ENCODE data around the gene SERPINB10. TPM values are rescaled to one million over a fixed set of nuclear protein-coding genes. Genes with fewer than 3 reads are reported as not detected.

The SERPINB10 gene
- total and polyA plus RNA-seq, 7 donors = 0.39 TPM; not detected in 6

- Histone ChIP-seq H3K4me1 (no peaks in the 10 kb centered on the region), H3K4me3 (no peak overlapping the region), H3K9me3 (no peaks in the 10 kb centered on the region), H3K27me3 (ENCODE audit: insufficient read depth in 3 of 3, low read length in 2 of 3) (no peaks in the 10 kb centered on the region), H3K27ac (no peak overlapping the region), H3K36me3 (ENCODE audit: insufficient read depth in 1 of 2, low read depth in 1 of 2) (no peaks in the 10 kb centered on the region)
- intact Hi-C loops (cut with DNase I) = no loop called here
- ATAC-seq = no peak
- TF ChIP-seq CTCF (IDR thresholded peaks at IDR 0.05) = no peak
- no peak for DNase-seq
- WGBS, 3 donors = 74 to 87% (median 75%) methylated on average over 3 of the region's 3 CpGs
These were observed 40.2 kb upstream of the SERPINB10 start for GRCh38 chr18:63867368-63868125.

DNA sequence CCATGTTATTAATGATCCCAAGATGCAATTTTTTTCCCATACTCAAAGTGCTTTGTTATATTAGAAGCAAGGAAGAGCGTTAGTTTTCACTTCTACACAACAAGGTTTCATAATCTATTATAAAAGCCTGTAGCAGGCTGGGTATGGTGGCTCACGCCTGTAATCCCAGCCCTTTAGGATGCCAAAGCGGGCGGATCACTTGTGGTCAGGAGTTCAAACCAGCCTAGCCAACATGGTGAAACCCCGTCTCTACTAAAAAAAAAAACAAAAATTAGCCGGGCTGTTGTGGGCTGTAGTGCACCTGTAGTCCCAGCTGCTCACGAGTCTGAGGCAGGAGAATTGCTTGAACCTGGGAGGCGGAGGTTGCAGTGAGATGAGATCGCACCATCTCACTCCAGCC, 39.2 kb upstream of the SERPINB10 start:
- no peak overlapping the region for H3K27ac ChIP-seq
- intact Hi-C loops (cut with DNase I) = no loop called here

DNA sequence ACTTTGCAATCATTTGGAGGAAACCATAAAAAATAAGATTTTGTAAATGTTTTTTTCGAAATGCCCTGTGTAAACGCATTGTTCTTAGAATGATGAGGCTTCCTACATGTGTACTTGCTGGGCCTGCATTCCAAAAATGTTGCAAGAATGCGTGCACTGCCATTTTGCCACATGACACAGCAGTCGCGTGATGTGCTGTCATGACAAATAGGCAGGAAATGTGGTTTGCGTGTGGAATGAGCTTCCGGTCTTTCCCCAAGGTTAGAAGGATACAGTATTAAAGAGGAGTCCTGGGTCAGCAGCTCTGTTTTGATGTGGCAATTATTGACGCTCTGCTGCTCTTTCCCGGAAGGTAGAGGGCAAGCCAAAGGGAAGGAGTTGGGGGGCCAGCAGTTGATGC, 38.4 kb upstream of the SERPINB10 start:
- Histone ChIP-seq H3K9me3 (no peaks in the 10 kb centered on the region), H3K27ac (no peak overlapping the region), H3K4me3 (no peak overlapping the region), H3K27me3 (ENCODE audit: insufficient read depth in 3 of 3, low read length in 2 of 3) (no peaks in the 10 kb centered on the region), H3K36me3 (ENCODE audit: insufficient read depth in 1 of 2, low read depth in 1 of 2) (no peaks in the 10 kb centered on the region), H3K4me1 (no peaks in the 10 kb centered on the region)
- 71 to 79% (median 79%) methylated on average over 9 of the region's 9 CpGs for WGBS, 3 donors
- intact Hi-C loops (cut with DNase I) = no loop called here
- DNase-seq = no peak
- TF ChIP-seq CTCF (IDR thresholded peaks at IDR 0.05) = no peak
- no peak for ATAC-seq

More for the DNA sequence above, 39.2 kb upstream of the SERPINB10 start:
- Histone ChIP-seq H3K4me3 (no peak overlapping the region), H3K9me3 (no peaks in the 10 kb centered on the region), H3K27me3 (ENCODE audit: insufficient read depth in 3 of 3, low read length in 2 of 3) (no peaks in the 10 kb centered on the region), H3K4me1 (no peaks in the 10 kb centered on the region), H3K36me3 (ENCODE audit: insufficient read depth in 1 of 2, low read depth in 1 of 2) (no peaks in the 10 kb centered on the region)
- no peak for ATAC-seq
- WGBS, 3 donors = 80 to 90% (median 84%) methylated on average over 9 of the region's 9 CpGs
- DNase-seq = no peak
- no peak for TF ChIP-seq CTCF (IDR thresholded peaks at IDR 0.05)

- WGBS, 3 donors = 86 to 89% (median 89%) methylated on average over 3 of the region's 3 CpGs
These were observed 37.9 kb upstream of the SERPINB10 start for GRCh38 chr18:63869851-63870250.

More at GRCh38 chr18:63869851-63870250, 37.9 kb upstream of the SERPINB10 start:
- Histone ChIP-seq H3K9me3 (no peaks in the 10 kb centered on the region), H3K27me3 (ENCODE audit: insufficient read depth in 3 of 3, low read length in 2 of 3) (no peaks in the 10 kb centered on the region), H3K27ac (no peak overlapping the region), H3K4me1 (no peaks in the 10 kb centered on the region), H3K4me3 (no peak overlapping the region), H3K36me3 (ENCODE audit: insufficient read depth in 1 of 2, low read depth in 1 of 2) (no peaks in the 10 kb centered on the region)
- no peak for ATAC-seq
- no peak for TF ChIP-seq CTCF (IDR thresholded peaks at IDR 0.05)
- DNase-seq = no peak
- intact Hi-C loops (cut with DNase I) = no loop called here

Data from psoas muscle (tissue), 8 donors.